Fibroblast of skin of right quadriceps (primary cell): ENCODE measurements around the gene GPSM3.

ENCODE experiments used
- DNase-seq: peaks from one replicate; pipeline ENCODE4 v3.0.0-alpha.2; 2013

Gene GPSM3

DNA sequence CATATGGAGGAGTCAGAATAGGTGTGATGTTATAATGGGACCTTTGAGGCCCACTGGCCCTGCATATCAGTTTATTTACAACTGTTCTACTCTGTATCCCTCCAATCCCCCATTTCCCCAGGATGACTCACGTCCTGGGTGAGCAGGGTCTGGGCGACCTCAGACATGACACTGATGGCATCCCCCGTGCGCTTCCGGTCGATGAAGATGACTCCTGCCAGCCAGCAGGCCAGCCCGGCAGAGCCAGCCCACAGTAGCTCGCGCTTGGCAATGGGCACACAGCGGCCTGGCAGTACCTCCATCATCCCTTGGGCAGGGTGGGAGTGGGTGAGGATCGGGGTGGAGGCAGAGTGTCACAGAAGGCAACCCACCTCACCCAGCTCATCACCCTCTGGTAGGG lies 22.1 kb downstream of the GPSM3 start:
- no peak for DNase-seq

DNA sequence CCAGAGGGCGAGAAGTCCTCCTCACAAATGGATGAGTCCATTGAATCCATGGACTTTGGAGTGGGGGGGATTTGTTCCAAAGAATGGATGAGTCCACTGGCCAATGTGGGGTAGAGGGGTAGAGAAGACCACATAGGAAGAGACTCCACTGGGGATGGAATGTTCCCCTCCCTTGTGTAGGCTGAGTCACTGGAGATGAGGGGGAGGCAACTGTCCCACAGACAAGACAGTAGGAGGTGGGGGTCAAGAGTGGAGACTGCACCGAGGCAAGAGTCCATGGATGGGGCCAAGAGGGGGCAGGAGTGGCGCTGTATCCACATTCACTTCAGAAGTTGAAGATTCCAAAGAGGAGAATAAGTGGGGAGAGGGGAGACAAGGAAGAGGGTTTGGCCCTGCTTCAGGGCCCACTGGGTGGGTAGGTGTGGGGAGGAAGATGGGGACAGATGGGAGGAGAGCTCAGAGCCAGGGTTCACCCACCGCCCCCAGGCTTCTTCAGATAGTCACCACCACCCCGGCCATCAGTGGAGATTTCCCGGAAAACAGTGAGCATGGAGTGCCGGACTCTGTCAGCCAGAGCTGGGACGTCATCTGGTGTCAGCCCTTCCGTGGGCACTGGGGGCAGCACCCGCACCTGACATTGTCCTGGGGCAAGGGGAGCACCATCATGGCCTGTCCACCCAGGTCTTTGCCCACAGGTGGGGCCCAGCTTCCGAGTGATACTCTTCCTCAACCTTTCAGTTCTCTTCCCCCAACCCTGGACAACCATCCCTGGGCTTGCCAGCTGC lies 23.4 kb downstream of the GPSM3 start:
- peak; percentile 48 for DNase-seq

DNA sequence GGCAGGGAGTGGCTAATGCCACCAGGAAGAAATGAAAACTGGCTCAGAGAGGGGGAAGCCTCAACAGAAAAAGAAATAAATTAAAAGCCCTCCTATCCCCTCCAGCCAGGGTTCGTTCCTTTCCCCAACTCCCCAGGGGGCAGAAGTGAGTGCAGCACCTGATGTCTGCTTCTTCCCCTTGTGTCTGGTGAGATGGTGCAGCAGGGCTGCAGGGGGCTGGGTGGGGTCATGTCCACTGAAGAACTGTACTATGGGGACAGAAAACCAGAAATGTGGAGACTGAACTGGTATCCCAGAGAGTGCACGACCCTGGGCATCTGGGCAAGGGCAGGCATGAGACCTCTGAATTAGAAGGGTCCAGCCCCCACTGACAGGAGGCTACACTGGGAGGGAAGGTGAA lies 24.1 kb downstream of the GPSM3 start:
- DNase-seq, result no peak

DNA sequence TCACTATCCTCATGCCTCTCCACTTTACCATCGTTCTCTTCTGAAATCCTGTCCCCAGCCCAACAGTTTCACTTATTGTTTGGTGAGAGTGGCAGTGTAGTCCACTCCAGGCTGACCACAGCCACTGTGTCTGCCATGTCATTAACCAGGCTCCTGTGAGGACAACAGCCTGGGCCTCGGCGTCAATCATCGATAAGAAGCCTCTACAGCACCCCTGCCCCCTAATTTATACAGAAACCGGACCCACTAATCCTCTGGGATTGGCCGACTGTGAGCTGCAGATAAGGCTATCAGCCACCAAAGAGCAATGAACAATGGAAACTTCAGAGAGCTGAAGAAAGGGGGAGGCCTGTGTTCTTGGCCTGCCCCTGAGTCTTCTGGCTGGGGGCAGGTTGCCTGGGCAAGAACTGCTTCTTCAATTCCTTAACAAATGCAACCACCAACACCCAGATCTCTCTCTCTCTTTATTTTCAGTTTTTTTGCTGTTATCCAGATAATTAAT lies 24.6 kb downstream of the GPSM3 start:
- DNase-seq, result no peak

DNA sequence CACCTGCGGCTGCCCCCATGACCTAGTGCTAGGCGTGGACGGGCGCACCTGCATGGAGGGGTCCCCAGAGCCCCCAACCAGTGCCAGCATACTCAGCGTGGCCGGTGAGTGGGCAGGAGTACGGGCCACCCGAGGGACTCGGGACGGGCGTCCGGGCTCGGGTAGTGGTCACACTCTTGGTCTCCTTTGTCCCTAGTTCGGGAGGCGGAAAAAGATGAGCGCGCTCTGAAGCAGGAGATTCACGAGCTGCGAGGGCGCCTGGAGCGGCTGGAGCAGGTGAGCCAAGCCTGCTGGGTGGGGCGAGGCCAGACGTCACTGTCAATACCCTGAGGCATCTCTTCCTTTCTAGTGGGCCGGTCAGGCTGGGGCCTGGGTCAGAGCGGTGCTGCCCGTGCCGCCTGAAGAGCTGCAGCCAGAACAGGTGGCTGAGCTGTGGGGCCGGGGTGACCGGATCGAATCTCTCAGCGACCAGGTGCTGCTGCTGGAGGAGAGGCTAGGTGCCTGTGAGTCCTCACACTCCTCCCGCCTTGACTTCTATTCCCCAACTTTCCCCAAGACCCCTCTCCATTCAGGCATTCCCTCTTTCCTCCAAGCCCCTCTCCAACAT lies 25.2 kb downstream of the GPSM3 start:
- DNase-seq, result no peak

DNA sequence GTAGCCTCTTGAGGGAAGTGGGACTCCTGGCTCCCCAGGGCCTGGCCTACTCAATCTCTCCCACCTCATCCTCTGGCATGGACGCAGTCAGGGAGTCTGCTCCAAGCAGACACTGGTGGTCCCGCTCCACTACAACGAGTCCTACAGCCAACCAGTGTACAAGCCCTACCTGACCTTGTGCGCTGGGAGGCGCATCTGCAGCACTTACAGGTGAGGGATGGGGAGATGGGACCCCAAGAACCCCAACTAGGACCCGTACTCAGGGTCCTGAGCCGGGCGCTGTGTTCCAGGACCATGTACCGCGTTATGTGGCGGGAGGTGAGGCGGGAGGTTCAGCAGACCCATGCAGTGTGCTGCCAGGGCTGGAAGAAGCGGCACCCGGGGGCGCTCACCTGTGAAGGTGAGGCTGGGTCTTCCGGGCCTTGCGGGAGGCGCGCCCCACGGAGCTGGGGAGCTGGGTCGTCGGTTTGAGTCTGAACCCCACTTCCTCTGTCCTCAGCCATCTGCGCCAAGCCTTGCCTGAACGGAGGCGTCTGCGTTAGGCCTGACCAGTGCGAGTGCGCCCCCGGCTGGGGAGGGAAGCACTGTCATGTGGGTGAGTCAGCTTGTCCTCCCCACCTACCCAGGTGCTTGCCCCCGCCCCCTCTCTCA lies 25.9 kb downstream of the GPSM3 start:
- DNase-seq, result no peak

DNA sequence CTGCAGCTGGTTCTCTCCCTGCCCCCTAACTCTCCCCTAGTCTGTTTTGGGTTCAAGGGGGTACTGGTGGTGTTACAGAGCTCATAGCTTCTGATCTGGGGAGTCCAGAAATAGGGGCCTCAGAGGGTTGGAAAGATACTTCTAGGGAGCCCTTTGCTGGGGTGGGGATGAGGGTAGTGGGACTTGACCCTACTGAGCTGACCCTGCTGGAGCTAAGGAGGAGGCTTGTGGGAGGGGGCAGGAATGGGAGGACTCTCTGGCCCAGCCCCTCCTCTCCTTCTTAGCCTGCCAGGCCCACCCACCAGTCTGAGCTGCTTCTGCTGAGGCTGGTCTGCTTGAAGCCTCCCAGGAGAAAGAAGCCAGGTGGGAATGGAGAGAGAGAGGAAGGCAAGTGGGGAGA lies 28.1 kb downstream of the GPSM3 start, which contains the start of gene EGFL8:
EGFL8 (plus strand) TSS at position 301 of the 400 bp plus-strand sequence. CDS start 1,571 bp downstream, outside the sequence.
- no peak for DNase-seq

DNA sequence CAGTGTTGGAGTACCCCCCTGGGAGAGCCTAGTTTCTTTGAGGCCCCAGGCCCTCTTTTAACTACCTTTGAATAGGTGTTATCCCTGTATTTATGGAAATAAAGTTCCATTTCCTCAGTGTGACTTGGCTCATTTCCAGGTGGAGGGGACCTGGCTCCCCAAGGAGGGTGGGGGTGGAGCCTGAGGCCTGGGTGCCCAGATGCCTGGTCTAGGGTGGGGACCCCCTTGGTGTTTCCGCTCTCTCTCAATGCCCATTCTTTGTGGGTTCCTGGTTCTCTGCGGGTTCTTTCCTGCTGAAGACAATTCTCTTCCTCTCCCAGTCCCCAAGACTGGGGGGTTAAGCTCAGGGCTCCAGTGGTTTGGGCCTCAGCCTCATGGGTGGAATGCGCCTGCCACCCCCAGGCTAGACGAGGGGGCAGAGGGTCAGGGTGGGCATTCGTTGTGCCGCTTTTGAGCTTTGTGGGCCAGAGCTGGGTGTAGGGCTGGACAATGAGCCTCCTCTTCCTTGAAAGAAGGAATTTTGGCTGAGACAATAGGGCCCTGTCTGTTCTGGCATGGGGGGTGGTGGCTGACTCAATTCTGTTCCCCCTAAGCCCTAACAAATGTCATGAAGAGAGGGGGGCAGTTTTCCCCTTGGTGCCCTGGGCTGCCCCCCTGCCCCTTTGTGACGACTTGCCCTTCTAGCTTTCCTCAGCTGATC lies 28.7 kb downstream of the GPSM3 start:
- DNase-seq, result no peak

DNA sequence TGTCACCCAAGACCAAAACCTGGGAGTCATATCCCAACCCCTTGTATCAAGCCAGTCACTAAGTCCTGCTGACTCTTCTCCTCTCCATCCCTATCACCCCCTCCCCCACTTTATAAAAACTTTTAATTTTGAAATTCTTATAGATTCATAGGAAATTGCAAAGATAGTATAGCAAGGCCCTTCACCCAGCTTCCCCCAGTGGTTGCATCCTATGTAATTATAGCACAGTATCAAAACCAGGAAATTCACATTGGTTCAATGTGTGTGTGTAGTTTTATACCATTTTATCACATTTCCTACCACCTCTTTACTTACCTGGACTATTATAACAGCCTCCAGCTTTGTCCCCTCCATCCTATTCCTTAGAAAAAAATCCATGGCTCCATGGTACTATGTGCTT lies 34.4 kb downstream of the GPSM3 start:
- DNase-seq, result no peak

DNA sequence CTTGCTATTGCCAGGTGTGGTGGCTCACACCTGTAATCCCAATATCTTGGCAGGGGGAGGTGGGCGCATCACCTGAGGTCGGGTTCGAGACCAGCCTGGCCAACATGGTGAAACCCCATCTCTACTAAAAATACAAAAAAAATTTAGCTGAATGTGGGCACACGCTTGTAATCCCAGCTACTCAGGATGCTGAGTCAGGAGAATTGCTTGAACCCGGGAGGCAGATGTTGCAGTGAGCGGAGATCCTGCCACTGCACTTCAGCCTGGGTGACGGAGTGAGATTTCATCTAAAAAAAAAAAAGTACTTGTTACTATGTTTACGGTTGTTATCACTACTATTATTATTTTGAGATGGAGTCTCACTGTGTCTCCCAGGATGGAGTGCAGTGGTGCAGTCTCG lies 35.6 kb downstream of the GPSM3 start:
- DNase-seq, result no peak

DNA sequence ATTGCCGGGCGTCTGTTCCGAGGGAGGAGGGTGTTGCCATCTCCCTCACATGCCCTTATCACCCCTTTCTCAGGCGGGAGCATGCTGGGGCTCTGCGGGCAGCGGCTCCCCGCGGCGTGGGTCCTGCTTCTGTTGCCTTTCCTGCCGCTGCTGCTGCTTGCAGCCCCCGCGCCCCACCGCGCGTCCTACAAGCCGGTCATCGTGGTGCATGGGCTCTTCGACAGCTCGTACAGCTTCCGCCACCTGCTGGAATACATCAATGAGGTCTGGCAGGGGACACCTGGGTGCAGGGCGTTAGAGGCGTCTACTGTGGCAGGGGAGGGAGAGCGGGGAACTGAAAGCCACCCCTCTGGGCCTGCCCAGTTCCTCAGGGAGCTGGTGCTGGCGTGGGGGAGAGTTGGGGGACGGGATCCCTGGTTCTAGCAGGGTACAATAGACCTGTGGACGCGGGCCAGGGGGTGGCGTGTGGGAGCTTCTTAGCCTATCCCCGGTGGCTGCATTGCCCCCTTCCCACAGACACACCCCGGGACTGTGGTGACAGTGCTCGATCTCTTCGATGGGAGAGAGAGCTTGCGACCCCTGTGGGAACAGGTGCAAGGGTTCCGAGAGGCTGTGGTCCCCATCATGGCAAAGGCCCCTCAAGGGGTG lies 37.8 kb downstream of the GPSM3 start:
- peak; percentile 62 for DNase-seq

DNA sequence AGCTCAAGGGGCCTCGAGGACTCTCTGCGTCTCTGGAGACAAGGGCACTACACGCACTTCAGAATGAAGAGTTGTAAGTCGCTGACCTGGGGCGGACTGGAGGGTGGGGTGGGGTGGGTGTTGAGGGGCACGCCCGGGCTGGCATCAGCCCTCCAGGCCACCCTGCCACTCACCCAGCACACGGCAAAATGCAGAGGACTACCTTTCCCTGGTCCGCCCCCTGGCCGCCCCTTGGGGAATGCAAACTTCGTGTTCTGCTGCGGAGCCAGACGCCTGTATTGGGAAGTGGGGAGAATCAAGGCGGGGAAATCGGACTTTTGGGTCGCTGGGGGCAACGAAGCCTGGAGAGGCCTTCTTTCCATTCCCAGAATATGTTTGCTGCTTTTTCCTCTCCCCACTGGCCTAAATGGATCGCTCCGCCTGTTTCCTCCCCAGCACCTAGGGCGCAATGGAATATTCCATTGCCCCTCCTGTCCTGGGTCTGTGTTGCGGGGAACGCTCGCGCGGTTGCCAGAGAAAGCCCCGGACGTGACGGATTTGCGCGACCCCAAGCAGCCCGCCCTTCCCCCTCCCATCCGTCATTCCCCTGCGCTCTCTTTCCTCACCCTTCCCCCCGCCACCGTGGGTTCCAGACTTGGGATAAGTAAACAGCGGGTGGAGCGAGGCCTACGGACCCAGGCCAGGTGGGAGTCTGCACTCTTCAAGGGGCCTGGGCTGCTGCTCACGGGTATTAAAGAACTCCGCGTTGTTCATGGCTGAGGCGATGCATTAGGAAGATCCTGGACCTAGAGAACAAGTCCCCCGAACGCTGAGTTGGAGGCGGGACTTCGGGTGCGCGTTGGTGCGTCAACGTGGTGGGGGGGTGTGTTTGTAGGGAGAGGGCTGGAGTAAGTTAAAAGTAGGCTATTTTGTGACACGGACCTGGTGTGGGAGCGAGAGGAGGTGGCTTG lies 38.6 kb downstream of the GPSM3 start, which contains the start of gene PPT2:
PPT2 (plus strand) TSS at position 578 of the 950 bp plus-strand sequence. CDS start 454 bp downstream, outside the sequence.
- DNase-seq, result peak; percentile 95

DNA sequence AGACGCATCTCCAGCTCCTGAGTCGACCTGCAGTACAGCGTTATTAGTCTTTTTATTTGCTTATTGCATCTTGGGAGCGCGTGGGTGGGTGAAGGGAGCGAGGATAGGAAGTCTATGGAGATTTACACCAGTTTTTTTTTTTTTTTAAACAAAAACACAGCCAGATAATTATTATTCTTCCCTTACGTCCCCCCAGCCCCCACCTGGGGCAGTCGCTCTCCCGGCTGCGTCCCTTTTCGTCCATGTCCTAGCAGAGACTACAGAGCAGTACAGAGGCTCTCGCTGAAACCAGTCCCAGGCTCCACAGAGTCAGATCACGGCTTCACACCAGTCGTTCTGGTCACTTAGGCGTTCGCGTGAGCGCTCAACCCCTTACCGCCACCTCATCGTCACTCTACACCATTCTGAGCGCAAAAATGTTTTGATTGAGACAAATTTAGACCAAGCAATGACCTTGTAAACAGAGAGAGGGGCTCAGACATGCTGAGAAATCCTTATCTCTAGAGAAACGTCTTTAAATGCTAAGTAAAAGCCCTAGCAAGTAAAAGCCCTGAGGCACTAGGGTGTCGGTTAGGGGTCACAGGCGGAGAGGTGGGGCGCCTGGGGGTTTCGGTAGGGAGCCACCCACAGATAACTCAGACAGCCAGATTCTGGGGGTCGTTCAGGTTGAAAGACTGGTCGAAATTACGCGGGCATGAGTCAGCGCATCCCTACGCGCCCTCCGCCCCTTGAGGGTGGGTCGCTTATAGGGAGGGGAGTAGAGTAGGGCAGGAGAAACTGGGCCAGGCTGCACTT lies 39.5 kb downstream of the GPSM3 start:
- peak; percentile 46 for DNase-seq

DNA sequence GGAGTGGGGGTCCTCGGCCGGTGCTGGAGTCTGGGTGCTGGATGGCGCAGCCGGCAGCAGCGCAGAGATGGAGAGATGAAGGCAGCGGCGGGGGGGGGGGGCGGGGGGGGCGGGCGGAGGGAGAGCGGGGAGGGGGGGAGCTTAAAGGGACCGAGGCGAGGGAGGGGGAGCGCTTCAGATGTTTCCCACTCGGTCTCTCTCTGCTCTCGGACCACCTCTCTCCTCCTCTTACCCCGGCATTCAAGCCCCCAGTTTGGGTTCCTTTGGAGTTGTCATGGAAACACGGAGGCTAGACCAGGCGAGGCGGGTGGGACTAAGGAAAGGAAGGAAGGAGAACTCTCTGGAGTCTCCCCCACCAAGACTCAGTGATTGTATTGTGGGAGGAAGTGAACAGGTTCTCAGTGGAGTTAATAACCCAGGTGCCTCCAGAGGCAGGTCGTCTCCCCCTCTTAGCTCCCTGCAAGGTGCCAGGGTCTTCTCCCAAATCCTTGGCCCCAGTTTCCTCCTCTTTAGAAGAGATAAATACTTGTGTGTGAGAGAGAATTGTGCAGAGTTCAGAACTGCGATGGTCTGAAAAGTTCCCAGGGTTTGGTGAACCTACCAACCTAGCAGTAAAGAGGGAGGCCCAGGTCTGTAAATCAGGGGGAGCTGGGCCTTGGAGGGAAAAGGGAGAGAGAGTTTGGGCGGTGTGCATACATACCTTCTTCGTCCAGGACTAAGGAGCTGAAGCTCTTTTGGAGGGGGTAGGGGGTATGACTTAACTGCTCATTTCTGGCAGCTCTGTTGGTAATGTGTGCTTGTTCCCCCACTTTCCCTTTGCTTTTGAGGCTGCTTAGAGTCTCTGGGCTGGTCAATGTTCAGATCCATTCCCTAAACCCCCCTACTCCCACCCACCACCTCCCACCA lies 40.3 kb downstream of the GPSM3 start, which contains the start of gene PRRT1:
PRRT1 (minus strand) TSS at position 77 of the 906 bp plus-strand sequence. CDS start 112 bp downstream, outside the sequence.
- DNase-seq, result no peak

DNA sequence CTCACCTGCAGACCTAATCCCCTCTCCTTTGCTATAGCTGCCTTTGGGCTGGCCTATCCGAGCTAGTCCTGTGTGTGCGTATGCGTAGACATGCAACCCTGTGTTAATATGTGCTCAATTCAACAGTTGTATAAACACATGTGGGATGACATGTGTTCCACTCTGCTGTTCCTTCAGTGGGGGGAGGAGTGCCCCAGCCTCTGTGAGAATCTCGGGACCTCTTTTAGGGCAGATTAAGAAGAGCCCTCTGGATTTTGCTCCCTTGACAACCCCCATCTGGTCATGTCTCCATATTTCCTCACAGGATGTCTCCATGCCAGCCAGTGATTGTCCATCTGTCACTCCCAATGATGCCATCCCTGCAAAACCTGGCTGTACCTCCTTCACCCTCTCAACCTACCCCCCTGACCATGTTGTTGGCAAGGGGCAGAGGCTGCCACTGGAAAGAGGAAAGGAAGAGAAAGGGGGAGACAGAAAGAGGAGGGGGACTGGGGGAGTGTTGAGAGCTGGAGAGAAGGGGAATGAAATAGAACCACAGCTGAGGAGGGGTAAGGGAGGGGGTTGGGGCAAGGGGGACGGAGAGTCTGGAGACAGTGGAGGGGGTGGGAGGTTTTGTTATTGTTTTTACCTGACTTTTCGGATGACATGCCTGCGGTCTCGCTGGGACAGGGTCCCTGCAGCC lies 41.1 kb downstream of the GPSM3 start:
- DNase-seq, result no peak

DNA sequence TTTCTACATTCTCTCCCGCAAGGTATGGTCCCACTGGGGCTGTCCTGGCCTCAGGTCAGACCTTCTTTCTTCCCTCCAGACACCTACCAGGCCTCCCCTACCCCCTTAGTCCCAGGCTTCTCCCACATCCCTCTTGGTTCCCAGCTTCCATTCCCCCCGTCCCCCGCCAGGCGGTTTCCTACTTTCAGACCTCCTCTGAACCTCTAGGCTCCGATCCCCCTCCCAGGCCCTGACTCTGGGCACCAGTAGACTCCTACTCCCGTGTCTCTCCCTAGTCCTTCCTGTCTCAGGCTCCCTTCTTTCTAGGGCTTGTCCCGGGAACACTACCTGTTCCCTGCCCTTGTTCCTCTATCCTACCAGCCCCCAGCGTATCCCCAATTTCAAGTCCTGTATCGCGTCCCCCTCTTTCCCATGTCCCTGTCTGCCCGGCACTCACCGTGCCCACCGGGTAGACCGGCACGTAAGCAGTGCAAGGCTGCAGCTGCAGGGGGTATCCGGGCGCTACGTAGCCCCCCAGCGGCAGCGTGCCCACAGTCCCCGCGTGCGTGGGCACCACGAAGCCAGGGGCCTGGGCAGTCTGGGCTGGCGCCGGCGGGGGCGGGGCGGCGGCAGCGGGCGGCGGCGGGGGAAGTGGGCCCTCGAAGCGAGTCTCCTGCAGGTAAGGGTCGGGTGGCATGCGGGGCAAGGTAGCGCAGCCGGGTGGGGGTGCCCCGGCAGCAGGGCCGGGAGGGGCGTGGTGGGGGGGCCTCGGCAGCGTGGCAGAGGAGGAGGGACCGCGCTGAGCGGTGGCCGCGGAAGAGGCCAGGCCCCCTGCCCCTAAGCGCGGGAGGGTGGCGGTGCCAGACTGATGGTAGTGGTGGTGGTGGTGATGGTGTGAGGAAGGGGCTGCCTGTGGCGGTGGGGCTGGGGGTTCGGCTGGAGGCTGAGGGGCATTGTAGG lies 42.2 kb downstream of the GPSM3 start:
- no peak for DNase-seq

DNA sequence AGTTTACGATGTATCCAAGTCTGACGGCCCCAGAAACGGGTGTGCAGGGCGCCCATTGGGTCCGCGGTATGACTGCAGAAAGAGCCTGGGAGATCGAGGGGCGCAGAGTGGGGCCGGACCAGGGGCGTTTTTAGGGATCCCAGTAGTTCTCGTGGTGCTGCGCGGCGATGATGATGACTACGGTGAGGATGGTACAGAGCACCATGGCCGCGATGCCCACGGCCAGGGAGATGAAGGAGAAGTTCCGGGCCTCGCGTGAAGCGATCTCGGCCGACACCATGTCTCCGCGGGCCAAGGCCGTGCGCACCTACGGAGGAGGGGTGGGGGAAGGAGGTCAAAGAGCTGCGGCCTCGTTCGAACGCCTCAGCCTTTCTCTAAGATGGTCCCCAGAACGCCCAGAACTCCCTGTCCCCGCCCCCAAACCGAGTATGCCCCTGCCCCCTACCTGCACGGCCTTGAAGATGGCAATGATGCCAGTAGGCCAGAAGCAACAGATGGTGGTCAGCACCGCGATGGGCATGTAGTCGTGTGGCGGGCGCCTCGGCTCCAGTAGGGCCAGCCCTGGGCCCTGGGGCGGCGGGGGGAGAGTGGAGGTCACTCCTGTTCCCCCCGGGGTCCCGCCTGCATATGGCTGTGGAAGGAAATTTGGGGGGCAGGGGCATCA lies 43.2 kb downstream of the GPSM3 start:
- no peak for DNase-seq
